ENCODE data around the gene CHSY3.

GRCh38 chr5:129857116-129857515 is 47.1 kb upstream of the CHSY3 start:
- TF ChIP-seq CTCF (IDR thresholded peaks at IDR 0.05), result no peak
- TF ChIP-seq POLR2A (IDR thresholded peaks at IDR 0.05), result no peak
